Small intestine (tissue), 16 donors: ENCODE data around the gene KIAA1586. TPM values are rescaled to one million over a fixed set of nuclear protein-coding genes. Genes with fewer than 3 reads are reported as not detected.
"Not testable (repeated sequence)": the region's sequence is repeated elsewhere in the genome, so short reads cannot be mapped to it uniquely, and the experiment has no call there.

ENCODE experiments used
- DNase-seq, 2 donors: peaks; one replicate each; pipeline versions ENCODE4 v3.0.0 to v3.0.0-alpha.2; 2013
- FAIRE-seq: peaks from 2 replicates; lab custom pipeline; 2012; peaks lifted over from hg19 to GRCh38; lab: Jason Lieb, UNC
- H3K27ac ChIP-seq, 3 donors: one replicate each; pipeline ENCODE4 v1.5.1; 2013; ENCODE audit warnings: low read length in 2 of 3, mild to moderate bottlenecking in 2 of 3, control low read depth in 1 of 3, inconsistent platforms in 1 of 3, low read depth in 1 of 3, moderate library complexity in 1 of 3
- H3K27me3 ChIP-seq, 3 donors: one replicate each; pipeline ENCODE4 v1.6.1; 2013; ENCODE audit warnings: low read length in 3 of 3, inconsistent platforms in 1 of 3; ENCODE audit not compliant: control insufficient read depth in 3 of 3, insufficient read depth in 3 of 3
- H3K36me3 ChIP-seq, 3 donors: one replicate each; pipeline ENCODE4 v1.6.1; 2013; ENCODE audit warnings: low read length in 3 of 3, inconsistent platforms in 1 of 3, low read depth in 1 of 3, mild to moderate bottlenecking in 1 of 3, moderate library complexity in 1 of 3; ENCODE audit not compliant: control insufficient read depth in 3 of 3, insufficient read depth in 2 of 3
- H3K4me1 ChIP-seq, 3 donors: one replicate each; pipeline ENCODE4 v1.6.1; 2013; ENCODE audit warnings: low read length in 2 of 3, inconsistent platforms in 1 of 3, low read depth in 1 of 3, mild to moderate bottlenecking in 1 of 3, moderate library complexity in 1 of 3; ENCODE audit not compliant: control insufficient read depth in 3 of 3, insufficient read depth in 2 of 3
- H3K4me3 ChIP-seq, 3 donors: one replicate each; pipeline ENCODE4 v1.5.1; 2013; ENCODE audit warnings: low read length in 3 of 3, control low read depth in 1 of 3, inconsistent platforms in 1 of 3, low read depth in 1 of 3, mild to moderate bottlenecking in 1 of 3, moderate library complexity in 1 of 3
- H3K9me3 ChIP-seq, 2 donors: one replicate each; pipeline ENCODE4 v1.6.1; 2013; ENCODE audit warnings: low read depth in 1 of 2, low read length in 1 of 2; ENCODE audit not compliant: control insufficient read depth in 2 of 2, insufficient read depth in 1 of 2
- WGBS, 3 donors: extraction: QIAGEN DNeasy Blood & Tissue Kit; methylation state at CpG; one replicate each; pipeline ENCODE4 v1.1.7; 2013; 5-methylcytosine and 5-hydroxymethylcytosine counted together
- long read RNA-seq, 10 donors: transcript quantifications; one replicate each; lab custom pipeline, GENCODE V29; 2026
- polyA plus RNA-seq, 4 donors: library from polyadenylated mRNA; stranded (reverse) in 3 of 4; unstranded in 1 of 4; fragments of 200-250 nt in 3 of 4; fragments of 120-200 nt in 1 of 4; gene quantifications; one replicate each; pipeline versions ENCODE4 v1.2.1 to v1.2.3, GENCODE V29; 2013
- donor health status: healthy with polysubstance abuse.
- donor health status: control.
- donor health status: control.
- donor health status: Bipolar disorder and iron deficiency.
- donor health status: healthy.

Gene KIAA1586, protein sequence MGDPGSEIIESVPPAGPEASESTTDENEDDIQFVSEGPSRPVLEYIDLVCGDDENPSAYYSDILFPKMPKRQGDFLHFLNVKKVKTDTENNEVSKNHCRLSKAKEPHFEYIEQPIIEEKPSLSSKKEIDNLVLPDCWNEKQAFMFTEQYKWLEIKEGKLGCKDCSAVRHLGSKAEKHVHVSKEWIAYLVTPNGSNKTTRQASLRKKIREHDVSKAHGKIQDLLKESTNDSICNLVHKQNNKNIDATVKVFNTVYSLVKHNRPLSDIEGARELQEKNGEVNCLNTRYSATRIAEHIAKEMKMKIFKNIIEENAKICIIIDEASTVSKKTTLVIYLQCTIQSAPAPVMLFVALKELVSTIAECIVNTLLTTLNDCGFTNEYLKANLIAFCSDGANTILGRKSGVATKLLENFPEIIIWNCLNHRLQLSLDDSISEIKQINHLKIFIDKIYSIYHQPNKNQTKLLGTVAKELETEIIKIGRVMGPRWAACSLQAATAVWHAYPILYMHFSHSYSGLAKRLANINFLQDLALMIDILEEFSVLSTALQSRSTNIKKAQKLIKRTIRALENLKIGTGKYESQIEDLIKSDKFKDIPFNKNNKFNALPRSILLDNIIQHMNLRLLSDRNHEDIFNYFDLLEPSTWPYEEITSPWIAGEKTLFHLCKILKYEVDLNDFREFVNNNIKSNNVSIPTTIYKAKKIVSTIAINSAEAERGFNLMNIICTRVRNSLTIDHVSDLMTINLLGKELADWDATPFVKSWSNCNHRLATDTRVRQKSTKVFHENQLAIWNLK
- polyA plus RNA-seq: 10 to 100 TPM in 1 of 4 donors, 1 to 10 TPM in 3; 1.6 to 12.2 (median 2.4) TPM
- long read RNA-seq, donor 1, transcript KIAA1586-201 (4 exons, 2,933 nt): major isoform, 27 of 87 reads
- long read RNA-seq, donor 1, transcript KIAA1586-203 (3 exons, 2,883 nt): minor isoform, 5 of 87 reads
- long read RNA-seq, donor 1, partial matches to known transcripts: 55 of 87 reads
- long read RNA-seq, donor 1, other reads (novel, unspliced or antisense): 0 of 87 reads
- long read RNA-seq, donor 2, partial matches to known transcripts: 0 of 3 reads
- long read RNA-seq, donor 2, other reads (novel, unspliced or antisense): 0 of 3 reads
- long read RNA-seq, donor 3, transcript KIAA1586-201 (4 exons, 2,933 nt): major isoform, 5 of 5 reads
- long read RNA-seq, donor 3, partial matches to known transcripts: 0 of 5 reads
- long read RNA-seq, donor 3, other reads (novel, unspliced or antisense): 0 of 5 reads
- long read RNA-seq, donor 4: 0 reads
- long read RNA-seq, donor 5, partial matches to known transcripts: 0 of 2 reads
- long read RNA-seq, donor 5, other reads (novel, unspliced or antisense): 0 of 2 reads
- long read RNA-seq, donor 6, transcript KIAA1586-201 (4 exons, 2,933 nt): major isoform, 5 of 5 reads
- long read RNA-seq, donor 6, partial matches to known transcripts: 0 of 5 reads
- long read RNA-seq, donor 6, other reads (novel, unspliced or antisense): 0 of 5 reads
- long read RNA-seq, donor 7, transcript KIAA1586-201 (4 exons, 2,933 nt): major isoform, 11 of 15 reads
- long read RNA-seq, donor 7, partial matches to known transcripts: 0 of 15 reads
- long read RNA-seq, donor 7, other reads (novel, unspliced or antisense): 0 of 15 reads
- long read RNA-seq, donor 8, partial matches to known transcripts: 0 of 2 reads
- long read RNA-seq, donor 8, other reads (novel, unspliced or antisense): 0 of 2 reads
- long read RNA-seq, donor 9, partial matches to known transcripts: 0 of 1 reads
- long read RNA-seq, donor 9, other reads (novel, unspliced or antisense): 0 of 1 reads
- long read RNA-seq, donor 10, transcript KIAA1586-201 (4 exons, 2,933 nt): major isoform, 7 of 18 reads
- long read RNA-seq, donor 10, partial matches to known transcripts: 9 of 18 reads
- long read RNA-seq, donor 10, other reads (novel, unspliced or antisense): 0 of 18 reads

DNA sequence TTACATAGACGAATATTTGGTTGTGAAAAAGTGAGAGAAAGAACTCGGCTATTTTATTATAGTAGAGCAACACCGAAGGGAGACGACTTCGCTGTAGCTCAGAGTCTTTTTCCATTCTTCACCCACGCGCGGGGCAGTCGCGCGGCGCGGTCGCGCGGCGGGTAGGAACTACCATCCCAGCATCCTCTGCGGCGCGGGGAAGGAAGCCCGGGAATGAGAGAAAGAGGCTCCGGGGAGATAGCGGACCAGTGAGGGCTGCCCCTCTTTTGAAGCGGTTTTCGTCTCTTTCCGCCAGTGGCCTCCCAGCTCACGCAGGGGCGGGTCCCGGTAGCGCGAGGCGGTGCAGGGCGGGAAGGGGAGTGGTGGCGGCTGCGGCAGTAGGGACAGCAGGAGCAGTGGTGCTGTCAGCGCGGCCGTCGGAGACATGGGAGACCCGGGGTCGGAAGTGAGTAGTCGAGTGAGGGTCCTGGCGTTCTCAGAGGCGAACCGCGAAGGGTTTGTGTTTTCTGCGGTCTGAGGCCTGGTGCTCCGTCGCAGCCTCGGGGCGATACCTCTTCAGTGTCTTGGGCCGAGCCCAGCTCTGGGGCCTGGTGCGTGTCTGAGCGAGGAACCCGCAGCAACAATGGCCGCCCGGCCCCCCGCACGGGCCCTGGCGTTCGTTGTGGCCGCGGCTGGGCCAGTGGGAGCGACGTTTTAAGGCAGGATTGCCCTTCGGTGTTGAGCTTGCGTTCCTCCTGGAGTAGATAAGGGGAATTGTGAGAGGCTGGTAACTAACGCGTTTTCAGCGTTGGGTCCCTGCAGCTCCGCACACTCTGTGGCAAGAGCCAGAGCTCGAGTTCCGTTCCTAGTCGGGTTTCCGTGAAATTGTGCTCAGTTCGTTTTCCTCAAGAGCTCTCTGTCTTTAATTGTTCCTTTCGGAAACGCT lies at the start of gene KIAA1586:
KIAA1586 (plus strand) TSS at position 362 of the 925 bp plus-strand sequence; CDS start at position 425, 63 bp downstream.
- Histone ChIP-seq H3K4me3 (peak within 1 kb of the TSS; percentile 31 to 61 (median 50)), H3K27ac (peak within 1 kb of the TSS in 2 of 3 donors; percentile 36 to 72)
- peak; percentile 82 to 92 for DNase-seq
- FAIRE-seq, H3K27me3 ChIP-seq, H3K36me3 ChIP-seq, H3K9me3 ChIP-seq, H3K4me1 ChIP-seq: not testable (repeated sequence)
- 0% methylated on average over 42 to 47 of the region's 78 CpGs for WGBS, 3 donors

DNA sequence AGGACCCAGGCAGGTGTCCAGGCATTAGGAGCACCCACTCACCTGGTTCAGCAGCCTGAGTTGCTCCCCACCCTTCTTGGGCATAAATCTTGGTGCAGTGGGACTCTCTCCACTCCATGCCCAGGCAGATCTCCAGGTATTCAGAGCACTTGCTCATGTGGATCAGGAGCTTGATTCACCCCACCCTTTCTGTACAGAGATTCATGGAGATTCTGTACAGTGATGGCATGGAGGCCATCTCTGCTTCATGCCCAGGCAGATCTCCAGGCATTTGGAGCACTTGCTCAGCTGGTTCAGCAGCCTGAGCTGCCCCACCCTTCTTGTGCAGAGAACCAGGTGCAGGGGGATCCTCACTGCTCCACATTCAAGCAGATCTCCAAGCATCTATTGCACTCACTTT lies 47.4 kb upstream of the KIAA1586 start:
- DNase-seq: no peak
- no peaks in the 10 kb centered on the region for H3K4me1 ChIP-seq
- no peak for FAIRE-seq
- H3K36me3 ChIP-seq: no peaks in the 10 kb centered on the region
- H3K27ac ChIP-seq: no peak overlapping the region
- peaks cover 0 to 11% of the 10 kb centered on the region in 2 donors for H3K9me3 ChIP-seq
- H3K27me3 ChIP-seq: no peaks in the 10 kb centered on the region
- H3K4me3 ChIP-seq: no peak overlapping the region

DNA sequence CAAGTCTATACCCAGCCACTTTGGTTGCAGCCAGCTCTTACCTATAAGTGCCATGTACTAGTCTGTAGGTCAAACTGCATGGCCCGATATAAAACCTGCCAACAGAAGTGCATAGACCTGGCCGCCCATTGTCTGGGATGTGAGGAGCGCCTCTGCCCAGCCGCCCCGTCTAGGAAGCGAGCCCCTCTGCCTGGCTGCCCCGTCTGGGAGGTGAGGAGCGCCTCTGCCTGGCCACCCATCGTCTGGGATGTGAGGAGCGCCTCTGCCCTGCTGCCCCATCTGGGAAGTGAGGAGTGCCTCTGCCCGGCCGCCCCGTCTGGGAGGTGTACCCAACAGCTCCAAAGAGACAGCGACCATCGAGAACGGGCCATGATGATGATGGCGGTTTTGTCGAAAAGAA lies 46.7 kb upstream of the KIAA1586 start:
- 93 to 96% (median 94%) methylated on average over 18 of the region's 18 CpGs for WGBS, 3 donors
- not testable (repeated sequence) for H3K36me3 ChIP-seq, H3K4me1 ChIP-seq, H3K27me3 ChIP-seq, FAIRE-seq, H3K4me3 ChIP-seq, H3K27ac ChIP-seq, DNase-seq
- peaks cover 0 to 11% of the 10 kb centered on the region in 2 donors for H3K9me3 ChIP-seq

DNA sequence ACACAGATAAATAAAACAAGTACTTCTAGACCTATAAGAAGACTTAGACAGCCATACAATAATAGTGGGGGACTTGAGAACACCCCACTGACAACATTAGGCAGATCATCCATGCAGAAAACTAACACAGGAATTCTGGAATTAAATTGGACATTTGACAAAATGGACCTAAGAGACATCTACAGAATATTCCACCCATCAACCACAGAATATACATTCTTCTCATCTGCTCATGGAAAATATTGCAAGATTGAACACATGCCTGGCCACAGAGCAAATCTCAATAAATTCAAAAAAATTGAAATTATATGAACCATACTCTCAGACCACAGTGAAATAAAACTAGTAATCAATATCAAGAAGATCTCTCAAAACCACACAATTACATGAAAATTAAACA lies 44.3 kb upstream of the KIAA1586 start:
- peaks cover 0 to 11% of the 10 kb centered on the region in 2 donors for H3K9me3 ChIP-seq
- H3K4me3 ChIP-seq: no peak overlapping the region
- DNase-seq: no peak
- no peaks in the 10 kb centered on the region for H3K27me3 ChIP-seq
- H3K36me3 ChIP-seq: no peaks in the 10 kb centered on the region
- FAIRE-seq: no peak
- H3K4me1 ChIP-seq: no peaks in the 10 kb centered on the region
- H3K27ac ChIP-seq: no peak overlapping the region

DNA sequence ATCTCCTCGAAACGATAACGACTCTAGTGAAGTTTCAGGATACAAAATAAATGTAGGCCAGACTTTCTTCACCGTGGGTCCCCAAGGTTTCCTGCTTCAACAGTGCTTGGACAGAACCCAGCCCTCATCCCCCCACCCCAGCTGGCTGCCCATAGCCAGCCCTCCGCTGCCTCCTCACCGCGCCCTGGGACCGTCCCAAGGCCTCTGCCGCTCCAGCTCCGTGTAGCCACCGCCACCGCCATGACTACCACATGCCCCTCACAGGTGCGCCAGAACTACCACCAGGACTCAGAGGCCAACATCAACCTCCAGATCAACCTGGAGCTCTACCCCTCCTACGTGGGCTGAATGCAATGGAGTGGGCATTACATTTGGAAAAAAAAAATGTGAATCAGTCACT lies 42.2 kb upstream of the KIAA1586 start:
- FAIRE-seq (no peak), DNase-seq (no peak)
- Histone ChIP-seq H3K9me3 (peaks cover 0 to 5% of the 10 kb centered on the region in 2 donors), H3K27ac (no peak overlapping the region), H3K36me3 (no peaks in the 10 kb centered on the region), H3K4me3 (no peak overlapping the region), H3K4me1 (no peaks in the 10 kb centered on the region), H3K27me3 (no peaks in the 10 kb centered on the region)
- WGBS, 3 donors: 89 to 95% (median 94%) methylated on average over 14 of the region's 14 CpGs

DNA sequence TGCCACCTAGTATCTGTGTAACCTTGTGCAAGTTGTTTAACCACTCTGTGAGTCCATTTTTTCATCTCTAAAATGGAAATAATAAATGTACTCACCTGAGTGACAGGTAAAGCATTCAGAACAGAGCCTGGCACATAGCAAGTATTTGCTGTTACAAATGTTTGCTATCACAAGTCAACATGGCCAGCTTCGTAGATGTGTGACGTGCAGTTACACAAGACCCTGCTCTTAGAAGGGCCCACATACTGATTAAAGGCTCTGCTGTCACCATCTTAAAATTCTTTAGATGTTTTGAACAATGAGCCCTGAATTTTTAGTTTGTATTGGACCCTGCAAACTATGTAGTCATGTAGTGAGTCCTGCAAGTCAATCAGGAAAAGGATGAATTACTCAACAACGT lies 40.4 kb upstream of the KIAA1586 start:
- Histone ChIP-seq H3K4me1 (no peaks in the 10 kb centered on the region), H3K4me3 (no peak overlapping the region), H3K36me3 (no peaks in the 10 kb centered on the region), H3K9me3 (no peaks in the 10 kb centered on the region), H3K27ac (no peak overlapping the region), H3K27me3 (no peaks in the 10 kb centered on the region)
- no peak for FAIRE-seq
- DNase-seq: no peak
- WGBS, 3 donors: 60 to 71% (median 63%) methylated on average over 3 of the region's 3 CpGs

DNA sequence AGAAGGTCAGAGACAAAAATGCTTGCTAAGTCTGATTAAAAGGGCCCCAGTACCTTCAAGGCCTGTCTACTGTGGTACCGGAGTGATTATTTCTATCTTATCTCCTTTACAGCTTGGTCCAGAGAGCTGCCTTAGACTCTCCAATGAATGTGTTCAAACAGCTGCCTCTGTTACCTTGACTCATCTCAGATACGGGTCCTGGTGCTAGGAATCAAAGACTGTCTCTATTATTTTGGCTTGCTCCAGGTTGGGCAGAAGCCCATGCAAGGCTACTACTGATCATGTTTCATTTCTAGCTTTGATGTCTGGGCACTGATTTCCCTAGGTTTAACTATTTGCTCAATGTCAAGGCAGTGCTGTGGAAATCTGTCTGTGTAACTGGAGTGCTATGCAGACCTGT lies 38.4 kb upstream of the KIAA1586 start:
- not testable (repeated sequence) for H3K9me3 ChIP-seq, H3K27ac ChIP-seq, FAIRE-seq, H3K4me3 ChIP-seq, H3K27me3 ChIP-seq, H3K36me3 ChIP-seq, DNase-seq, H3K4me1 ChIP-seq
- 42 to 76% (median 43%) methylated on average over 2 of the region's 2 CpGs for WGBS, 3 donors
